Fibroblast of skin of abdomen (primary cell): ENCODE measurements around the gene ACP6. TPM values are rescaled to one million over a fixed set of nuclear protein-coding genes. Genes with fewer than 3 reads are reported as not detected.
"Not testable (repeated sequence)": the region's sequence is repeated elsewhere in the genome, so short reads cannot be mapped to it uniquely, and the experiment has no call there.

Experiments used
- DNase-seq: peaks from one replicate; pipeline ENCODE4 v3.0.0-alpha.2; 2013
- polyA plus RNA-seq, 2 experiments: library from polyadenylated mRNA; unstranded; fragments of 120-200 nt; gene quantifications; one replicate each; pipeline ENCODE4 v1.2.1, GENCODE V29; 2013; ENCODE audit not compliant: insufficient read length in 2 of 2

The ACP6 gene
- 15.2 TPM for polyA plus RNA-seq (2013, experiment 1 of 2; ENCODE audit: insufficient read length)
- polyA plus RNA-seq (2013, experiment 2 of 2; ENCODE audit: insufficient read length) = 14.5 TPM

DNA sequence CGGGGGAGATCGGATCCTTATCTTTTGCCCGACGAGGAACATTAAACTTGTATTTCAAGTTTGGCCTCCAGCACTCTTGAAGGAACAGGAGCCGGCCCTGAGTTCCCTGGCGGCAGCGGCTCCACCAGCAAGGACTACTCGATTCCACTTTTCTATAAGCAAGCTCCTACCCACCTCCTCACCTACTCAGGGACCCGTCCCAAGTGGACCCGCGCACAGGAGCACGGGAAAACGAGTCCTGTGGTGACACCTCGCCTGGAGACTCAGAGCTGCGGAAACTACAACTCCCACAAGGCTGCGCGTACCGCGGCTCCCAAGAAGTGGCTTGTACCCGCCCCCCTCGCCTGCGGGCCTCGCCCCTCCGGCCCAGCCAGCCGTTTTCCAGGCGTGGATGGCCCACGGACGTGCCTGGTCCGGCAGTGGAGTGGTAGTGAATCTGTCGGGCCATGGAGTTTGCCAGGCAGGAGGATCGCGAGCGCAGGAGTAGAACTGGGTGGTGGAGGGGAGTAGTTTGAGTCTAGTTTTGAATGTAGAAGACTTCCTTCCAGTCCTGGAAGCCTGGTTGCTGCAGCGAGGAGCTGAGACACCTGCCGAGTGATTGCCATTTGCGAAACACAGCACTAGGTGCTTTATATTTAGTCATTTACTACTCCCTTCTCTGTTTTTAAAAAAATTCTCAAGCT, at the start of gene ACP6:
TSS of gene ACP6 (minus strand) at position 206 of the 683 bp plus-strand sequence. CDS start 476 bp downstream, outside the sequence.
- DNase-seq = peak; percentile 94

DNA sequence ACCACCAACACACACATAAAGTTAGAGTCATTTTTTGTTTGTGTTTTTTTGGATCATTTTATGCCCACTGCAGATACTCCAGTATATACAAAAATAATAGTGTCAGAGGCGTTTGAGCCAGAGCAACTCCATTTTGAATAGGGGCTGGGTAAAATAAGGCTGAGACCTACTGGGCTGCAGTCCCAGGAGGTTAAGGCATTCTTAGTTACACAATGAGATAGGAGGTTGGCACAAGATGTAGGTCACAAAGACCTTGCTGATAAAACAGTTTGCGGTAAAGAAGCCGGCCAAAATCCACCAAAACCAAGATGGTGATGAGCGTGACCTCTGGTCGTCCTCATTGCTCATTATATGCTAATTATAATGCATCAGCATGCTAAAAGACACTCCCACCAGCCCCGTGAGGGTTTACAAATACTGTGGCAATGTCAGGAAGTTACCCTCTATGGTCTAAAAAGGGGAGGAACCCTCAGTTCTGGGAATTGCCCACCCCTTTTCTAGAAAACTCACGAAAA, 49.4 kb upstream of the ACP6 start:
- DNase-seq = no peak

DNA sequence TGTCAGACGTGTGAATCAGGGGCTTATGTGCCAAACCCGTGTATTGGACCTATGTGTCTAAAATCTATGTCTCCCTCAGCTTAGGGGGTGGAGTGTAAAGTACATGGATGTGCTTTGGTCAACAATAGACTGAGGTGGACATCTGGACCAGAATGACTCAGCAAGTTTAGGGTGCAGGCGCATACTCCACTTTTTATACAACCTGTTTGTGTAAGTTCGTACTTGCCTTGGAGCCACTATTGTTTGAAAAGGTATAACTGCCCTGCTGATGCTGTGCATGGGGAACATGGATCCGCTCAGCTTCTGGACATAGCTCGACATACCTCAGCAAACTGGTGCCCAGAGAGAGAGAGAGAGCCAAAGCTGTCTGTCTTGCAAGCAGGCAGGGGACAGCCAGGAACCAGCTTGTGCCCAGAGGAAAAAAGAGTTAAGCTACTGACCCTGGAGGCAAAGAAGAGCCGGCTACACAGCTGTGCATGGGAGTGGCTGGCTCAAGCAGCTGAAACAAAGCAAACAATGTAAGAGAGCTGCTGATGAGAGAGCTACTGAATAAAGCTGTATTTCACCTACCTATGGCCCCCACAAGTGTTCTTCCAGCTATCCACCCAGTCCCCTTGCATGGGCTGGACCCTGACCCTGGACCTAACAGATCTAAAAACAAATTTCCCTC, 48.8 kb upstream of the ACP6 start:
- no peak for DNase-seq

DNA sequence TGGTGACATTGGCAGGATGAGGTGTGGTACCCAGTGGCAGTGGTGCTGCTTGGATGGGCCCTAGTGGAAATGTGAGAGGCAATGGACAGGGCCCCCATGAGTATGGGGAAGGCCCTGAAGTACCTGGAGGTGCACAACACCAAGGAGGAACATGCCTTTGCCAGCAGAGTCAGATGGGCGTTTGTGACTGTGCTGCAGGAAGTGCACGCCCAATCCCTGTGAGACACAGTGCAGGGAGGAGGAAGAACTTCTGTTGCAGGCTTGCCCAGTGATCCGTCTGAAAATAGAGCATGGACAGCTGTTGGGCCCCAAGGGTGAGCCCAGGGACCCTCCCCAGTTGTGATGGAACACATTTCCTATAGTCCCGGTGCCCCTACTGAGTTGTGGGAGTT, 47.4 kb upstream of the ACP6 start:
- DNase-seq = no peak

DNA sequence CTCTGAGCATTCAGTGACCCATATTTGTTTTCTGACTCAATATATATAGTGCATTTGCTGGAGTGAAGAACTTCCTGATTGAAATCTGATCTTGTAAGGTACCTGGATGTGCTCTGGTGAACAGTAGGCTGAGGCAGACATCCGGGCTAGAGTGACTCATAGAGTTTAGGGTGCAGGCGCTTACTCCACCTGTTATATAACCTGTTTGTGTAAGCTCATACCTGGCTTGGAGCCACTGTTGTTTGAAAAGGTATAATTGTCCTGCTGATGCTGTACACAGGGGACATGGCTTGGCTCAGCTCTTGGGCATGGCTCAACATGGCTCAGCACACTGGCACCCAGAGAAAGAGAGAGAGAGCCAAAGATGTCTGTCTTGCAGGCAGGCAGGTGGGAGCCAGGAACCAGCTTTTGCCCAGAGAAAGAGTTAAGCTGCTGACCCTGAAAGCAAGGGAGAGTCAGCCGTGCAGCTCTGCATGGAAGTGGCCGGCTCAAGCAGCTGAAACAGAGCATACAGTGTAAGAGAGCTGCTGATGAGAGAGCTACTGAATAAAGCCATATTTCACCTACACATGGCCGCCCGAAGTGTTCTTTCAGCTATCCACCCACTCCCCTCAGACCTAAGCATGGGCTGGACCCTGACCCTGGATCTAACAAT, 46.9 kb upstream of the ACP6 start:
- DNase-seq = no peak

DNA sequence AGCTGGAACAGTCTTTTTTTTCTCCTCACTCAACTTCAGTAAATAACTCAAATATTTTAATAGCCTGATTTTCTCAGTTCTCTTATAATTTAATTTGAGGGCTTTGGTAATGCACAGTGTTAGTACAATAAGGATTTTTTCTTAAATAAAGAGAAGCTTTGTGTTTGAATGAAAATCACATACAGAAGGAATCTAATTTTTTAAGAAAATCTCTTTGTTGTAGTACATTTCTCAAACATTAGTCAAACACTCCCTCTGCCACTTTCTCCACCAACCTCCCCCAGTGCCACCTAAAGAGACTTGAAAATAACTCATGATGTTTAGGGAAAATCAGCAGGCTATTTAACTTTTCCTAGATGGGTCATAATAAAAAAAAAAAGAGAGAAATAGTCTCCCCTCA, 42.3 kb upstream of the ACP6 start:
- no peak for DNase-seq

DNA sequence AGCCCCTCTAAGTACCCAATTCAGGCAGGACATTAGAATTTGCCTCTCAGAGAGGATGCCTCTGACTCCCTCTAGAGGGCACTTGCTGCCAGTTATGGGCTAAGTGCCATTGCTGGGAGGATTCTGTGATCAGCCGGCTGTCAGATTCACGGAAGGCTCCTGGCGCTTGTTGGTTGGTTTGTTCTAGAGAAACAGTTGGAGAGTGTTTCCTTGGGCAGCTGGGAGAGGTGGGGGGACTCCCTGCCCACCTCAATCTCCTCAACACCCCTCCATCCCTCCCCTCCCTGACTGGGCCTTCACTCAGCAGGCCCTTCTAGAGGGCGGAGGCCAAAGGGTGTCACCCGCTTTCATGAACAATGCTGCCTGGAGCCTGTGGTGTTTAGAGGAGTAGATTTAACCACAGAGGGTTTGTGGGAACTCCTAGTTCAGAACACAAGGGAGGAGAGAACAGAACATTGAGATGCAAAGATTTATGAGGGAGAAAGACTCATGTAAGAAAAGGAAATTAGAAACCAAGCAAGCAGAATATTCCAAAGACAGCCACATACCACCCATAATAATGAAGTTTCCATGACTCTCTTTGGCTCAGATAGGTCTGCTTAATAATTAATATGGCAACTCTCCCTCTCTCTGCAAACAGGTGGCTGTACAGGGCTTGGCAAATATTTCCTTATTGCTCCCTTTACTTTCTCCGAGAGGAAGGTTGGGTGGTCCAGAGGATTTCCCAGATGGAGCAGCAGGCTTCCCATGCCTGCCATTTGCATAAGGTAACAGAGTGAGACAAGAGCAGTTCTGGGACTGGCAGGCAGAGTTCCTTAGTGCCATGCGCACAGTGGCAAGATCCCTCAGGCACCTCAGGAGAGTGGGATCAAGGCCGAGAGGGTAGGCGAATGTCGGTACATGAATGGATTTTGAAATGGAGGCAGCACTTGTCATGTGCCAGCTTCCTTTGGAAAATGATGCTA, 30.0 kb upstream of the ACP6 start:
- DNase-seq = peak; percentile 68

DNA sequence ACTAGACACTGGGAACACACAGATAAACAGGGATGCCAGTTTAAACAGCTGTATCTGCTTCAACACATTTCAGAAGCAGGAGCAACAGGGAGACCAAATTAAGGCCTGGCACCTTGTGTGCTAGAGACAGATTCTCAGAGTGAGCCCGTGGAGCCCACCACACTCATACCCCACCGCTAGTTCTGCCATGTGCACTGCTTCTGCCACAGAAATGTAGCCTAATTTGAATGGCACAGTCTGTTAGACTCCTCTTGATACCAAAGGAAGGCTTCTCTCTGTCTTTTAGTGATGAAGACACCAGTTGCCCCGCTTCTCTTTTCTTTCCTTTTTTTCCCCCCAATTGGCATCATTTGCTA, 29.3 kb upstream of the ACP6 start:
- no peak for DNase-seq

DNA sequence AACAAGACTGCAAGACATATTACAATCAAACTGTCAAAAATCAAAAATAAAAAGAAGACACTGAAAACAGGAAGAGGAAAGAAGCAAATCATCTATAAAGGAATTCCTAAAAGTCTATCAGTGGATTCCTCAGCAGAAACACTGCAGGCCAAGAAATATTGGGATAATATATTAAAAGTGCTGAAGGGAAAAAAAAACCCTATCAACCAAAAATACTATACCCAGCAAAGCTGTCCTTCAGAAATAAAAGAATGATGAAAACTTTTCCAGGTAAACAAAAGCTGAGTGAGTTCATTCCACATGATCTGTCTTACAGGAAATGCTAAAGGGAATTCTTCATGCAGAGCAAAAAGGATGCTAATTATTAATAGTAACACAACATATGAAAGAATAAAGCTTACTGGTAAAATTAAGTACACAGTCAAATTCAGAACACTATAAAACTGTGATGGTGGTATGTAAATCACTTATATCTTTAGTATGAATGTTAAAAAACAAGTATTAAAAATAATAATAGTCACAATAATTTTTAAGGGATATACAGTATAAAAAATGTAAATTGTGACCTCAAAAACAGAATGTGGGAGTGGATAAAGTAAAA, 12.9 kb upstream of the ACP6 start:
- no peak for DNase-seq

DNA sequence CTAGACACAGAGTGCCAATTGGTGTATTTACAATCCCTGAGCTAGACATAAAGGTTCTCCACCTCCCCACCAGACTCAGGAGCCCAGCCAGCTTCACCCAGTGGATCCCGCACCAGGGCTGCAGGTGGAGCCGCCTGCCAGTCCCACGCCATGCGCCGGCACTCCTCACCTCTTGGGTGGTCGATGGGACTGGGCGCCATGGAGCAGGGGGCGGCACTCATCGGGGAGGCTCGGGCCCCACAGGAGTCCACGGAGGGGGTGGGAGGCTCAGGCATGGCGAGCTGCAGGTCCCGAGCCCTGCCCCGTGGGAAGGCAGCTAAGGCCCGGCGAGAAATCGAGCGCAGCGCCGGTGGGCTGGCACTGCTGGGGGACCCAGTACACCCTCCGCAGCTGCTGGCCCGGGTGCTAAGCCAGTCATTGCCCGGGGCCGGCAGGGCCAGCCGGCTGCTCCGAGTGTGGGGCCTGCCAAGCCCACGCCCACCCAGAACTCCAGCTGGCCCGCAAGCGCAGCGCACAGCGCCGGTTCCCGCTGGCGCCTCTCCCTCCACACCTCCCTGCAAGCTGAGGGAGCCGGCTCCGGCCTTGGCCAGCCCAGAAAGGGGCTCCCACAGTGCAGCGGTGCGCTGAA, 10.4 kb upstream of the ACP6 start:
- not testable (repeated sequence) for DNase-seq

DNA sequence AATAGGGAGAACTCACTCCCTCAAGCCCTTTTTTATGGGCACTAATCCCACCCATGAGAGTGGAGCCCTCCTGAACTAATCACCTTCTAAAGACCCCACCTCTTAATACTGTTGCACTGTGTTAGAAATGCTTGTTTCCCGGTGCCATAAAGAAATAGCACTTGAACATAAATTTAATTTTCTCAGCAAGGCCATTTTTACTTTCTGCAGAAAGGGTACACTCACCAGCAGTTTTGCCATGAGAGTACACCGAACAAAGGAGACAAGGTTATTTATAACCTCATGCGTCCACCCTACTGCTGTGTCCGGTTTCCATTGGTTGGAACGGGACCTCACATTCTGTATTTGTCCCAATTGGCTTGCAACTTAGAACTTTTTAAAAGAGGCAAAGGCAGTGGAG, 7.4 kb upstream of the ACP6 start:
- DNase-seq = not testable (repeated sequence)

DNA sequence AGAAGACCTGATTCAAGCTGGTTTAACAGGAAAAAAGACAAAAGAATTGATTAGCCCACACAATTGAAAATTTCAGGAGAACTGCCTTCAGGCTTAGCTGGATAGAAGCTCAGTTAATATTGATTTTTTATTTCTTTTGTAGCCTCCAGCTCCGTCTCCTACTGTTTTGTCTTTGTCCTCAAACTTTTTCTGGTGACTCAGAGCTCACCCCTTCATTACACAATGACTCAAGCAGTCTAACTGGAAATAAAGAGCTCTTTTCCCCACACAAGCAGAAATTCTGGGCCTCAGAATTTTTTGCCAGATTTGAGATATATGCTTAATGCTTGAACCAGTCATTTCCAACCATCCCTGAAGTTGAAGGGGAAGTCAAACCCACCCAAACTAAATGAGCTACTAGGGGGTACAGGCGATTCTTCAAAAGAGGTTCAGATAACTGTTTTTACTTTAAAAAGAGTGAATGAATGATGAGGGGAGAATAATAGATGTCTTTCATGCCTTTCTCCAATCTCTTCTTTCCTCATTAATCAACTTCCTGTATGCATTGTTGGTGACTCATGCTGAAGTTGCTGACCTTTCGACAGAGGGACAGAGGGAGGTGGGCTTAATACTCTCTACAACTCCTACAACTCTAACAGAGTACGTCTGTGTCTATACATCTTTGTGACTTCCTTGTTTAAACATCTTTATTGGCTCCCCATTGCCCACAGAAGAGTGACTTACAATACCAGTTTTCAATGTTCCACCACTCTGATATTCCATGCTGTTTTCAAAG, 6.2 kb upstream of the ACP6 start:
- DNase-seq = peak; percentile 82

DNA sequence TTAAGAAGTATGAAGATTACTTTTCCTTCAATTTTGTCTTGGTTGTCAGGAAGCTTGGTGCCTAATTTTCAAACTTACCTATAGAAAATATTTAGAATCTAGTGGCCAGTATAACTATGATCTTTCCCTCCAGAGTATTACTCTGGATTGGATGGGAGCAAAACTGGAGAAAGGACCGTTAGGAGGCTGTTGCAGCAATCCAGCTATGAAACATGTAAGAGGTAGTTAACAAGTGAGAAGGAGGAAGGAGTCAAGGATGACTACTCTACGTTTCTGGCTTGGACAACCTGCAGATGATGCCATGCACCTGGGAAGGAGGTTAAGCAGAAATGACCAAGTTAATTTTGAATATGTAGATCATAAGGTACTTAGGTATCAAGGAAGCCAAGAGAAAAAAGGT, 3.5 kb upstream of the ACP6 start:
- DNase-seq = no peak

DNA sequence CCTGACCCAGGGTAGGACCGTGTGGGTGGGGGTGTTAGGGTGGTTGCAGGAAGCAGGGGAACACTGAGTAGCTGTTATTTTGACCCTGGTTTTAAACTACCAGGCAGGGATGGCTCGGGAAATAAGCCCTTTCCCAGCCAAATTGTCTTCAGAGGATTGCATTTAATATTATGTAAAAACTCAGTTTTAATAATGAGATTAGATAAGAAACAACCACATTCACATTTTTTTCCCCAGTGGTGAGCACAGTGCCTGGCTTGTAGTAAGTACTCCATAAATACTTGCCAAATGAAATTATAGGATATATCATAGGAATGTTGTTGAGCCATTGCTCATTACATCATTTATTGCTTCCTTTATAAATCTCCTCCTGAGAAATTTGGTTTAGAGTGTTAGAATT, 3.1 kb upstream of the ACP6 start:
- peak; percentile 59 for DNase-seq

DNA sequence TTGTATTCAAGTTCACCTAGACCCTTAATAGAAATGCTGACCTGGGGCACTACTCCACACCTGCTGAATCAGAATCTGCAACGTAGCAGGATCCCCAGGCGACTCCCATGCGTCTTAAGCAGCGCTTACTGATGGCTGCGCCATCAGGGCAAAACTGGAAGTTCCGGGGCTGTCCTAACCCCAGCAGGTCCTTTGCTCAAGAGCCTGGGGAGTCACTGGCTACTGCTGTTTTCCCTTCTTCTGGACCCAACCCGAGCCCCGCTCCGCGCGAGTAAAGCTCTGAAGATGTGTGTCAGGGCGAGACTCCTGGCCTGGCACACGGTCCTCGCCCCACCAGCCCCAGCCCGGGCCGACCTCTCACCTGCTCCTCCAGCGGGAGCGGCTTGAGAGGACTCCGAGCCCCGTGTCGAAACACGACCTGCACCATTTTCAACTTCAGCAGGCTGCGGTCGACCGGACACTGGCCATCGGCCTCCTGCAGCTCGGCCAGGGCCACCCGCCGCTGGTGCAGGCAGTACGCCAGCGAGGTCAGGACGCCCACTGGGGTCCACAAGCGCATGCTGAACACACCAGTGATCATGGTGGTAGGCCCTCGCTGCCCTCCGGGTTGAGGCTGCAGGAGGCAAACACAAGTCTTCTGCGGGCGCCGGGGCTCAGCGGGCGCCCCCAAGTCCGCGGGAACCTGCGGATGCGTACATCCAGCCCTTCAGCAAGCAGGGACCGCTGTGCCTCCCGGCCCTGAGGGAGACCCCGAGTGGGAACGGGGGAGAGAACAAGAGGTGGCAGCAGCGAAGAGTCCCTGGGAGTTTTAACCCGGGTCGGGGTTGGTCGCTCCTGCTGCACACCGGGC, 630 bp downstream of the ACP6 start:
- peak; percentile 15 for DNase-seq

DNA sequence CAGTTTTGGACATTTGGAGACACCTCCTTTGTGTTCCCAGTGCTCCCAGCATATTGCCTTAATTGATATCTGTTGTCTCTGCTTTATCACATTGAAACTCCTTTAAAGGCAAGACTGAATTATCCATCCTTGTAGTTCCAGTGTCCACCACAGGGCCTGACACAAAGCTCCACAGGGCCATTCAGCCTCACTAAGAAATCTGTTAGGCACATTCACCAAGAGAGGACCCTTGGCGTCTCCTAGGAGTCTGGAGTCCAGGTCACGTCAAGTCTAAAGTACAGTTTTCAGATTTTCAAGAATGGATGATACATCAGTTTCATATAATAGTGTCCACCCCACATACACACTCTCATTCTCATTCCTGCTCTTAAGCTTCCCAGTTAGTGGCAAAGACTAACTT, 4.8 kb downstream of the ACP6 start:
- no peak for DNase-seq

DNA sequence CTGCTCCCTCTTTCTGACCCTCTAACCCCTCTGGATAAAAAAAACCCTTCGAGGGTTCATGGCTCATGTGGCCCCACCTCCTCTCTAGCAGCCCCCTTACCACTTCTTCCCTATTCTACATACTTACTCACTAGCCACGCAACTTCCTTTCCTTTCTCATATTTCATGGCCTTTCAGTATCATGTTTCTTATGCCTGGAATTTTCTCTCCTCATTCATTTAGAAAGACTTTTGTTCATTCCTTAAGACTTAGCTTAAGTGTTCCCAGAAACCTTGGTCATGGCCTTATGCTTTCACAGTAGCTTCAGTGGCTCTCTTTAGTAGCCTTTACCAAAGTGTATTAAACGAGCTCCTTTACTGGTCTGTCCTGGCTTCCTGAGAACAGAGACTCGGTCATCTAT, 6.1 kb downstream of the ACP6 start:
- peak; percentile 46 for DNase-seq

DNA sequence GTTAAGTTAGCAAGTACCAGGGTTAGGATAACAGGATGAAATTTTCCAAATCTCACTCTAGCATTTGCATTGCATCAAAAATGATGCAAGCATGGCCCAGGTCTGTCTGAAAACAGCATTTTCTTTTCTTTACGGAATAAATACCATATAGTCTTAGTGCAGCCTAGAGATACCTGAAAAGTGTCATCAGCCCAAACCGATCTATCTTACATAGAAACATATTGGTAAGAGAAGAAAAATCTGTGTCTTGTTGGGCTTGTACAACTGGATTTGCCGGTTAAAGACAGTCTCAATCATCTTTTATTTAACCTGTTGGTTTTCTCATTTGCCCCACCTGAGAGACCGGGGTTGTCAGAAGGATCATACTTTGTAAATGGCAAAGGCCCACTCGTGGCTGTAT, 15.8 kb downstream of the ACP6 start:
- no peak for DNase-seq

DNA sequence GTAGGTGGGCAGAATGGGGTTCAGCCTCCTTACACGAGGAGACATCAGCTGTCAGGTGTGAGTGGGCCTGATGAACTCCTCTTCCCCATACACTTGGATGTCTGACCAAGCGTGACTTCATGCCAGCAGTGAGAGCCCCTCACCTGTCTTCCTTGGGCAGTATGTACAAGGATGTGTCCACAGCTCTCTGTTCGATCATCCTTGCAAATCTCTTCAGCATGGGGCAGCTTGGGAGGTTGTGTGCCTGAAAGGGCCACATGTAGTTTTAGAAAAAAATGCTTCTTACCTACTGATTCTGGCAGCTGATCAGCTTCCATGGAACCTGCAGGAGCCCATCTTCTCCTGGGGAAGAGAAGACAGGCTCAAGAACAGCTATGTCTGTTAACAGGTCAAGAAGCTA, 18.0 kb downstream of the ACP6 start:
- DNase-seq = no peak

DNA sequence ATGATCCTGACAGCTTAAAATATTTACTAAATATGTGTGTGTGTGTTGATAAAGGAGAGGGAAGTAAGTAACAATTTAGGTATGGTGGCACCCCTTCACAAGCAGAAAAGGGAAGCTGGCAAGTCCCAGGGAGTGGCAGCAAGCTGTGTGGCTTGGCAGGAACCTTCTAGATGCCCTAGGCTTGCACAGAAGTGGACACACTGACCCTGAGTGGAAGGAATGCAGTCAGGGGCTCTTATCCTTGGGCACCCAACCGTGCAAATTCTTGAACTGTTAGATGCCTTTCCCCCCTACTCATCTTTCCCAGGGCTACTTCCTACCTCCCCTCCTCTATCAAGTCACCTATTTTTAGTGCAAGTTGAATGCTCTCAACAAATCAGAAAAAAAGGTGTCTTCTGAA, 18.9 kb downstream of the ACP6 start:
- no peak for DNase-seq
